Stimulated activated naive CD4-positive, alpha-beta T cell (primary cell): ENCODE results near the gene PTK6.
A peak's percentile ranks its signal among the peaks of the same experiment; 100 is the strongest.

Experiments
- DNase-seq, 6 experiments: peaks; one replicate each; lab custom pipeline; 2025; lab: John Stamatoyannopoulos, UW

The PTK6 gene

DNA sequence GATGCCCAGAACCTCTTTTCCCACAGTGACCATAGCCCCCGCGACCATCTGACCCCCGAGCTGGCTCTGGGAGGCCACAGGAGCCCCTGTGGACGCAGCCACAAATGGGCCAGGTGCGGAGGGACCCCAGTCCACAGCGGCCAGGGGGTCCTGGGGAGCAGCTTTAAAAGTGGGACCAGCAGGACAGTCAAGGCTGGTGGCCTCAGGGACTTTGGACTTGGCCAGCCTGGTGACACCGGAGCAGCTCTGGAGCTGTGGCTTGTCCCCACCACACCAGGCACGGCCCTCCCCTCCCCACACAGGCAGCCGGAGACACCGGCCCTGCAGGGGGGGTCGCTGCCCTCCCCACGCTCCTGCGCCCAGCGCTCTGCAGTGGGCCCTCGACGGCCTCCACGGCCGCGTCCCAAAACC lies 20.3 kb upstream of the PTK6 start:
- no peak for DNase-seq

DNA sequence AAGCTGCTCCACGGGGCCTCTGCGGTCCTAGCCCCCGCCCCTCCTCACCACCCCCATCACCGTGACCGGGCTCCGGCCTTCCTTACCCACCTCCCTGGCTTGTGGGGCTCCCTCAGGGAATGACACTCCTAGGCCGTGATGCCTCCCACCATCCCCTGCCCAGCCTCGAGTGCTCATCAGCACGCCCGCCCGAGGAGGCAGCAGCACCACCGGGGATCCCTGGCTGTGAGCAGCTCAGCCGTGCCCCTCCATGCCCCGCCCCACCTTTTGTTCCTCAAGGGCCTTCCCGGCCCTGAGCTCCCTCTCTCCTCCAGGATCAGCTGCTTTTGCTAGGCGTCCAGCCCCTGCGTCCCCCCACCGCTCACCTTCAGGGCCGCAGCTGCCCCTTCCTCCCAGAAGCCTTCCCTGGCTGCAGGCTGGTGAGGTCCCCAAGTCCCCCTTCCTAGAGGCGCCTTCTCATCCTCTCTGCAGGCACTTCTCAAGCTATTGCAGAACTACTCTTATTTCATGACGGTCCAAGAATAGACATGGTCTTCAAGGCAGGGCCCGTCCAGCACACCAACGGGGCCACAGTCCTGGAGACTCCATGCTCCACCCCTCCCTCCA lies 19.8 kb upstream of the PTK6 start:
- no peak for DNase-seq

DNA sequence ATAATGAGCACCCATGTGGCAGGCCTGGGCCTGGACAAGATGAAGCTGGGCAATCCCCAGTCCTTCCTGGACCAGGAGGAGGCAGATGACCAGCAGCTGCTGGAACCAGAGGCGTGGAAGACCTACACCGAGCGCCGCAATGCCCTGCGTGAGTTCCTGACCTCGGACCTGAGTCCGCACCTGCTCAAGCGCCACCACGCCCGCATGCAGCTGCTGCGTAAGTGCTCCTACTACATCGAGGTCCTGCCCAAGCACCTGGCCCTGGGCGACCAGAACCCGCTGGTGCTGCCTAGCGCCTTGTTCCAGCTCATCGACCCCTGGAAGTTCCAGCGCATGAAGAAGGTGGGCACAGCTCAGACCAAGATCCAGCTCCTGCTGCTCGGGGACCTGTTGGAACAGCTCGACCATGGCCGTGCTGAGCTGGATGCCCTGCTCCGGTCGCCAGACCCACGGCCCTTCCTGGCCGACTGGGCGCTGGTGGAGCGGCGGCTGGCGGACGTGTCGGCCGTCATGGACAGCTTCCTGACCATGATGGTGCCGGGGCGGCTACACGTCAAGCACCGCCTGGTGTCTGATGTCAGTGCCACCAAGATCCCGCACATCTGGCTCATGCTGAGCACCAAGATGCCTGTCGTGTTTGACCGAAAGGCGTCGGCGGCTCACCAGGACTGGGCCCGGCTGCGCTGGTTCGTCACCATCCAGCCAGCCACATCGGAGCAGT lies 18.6 kb upstream of the PTK6 start:
- DNase-seq, result no peak

DNA sequence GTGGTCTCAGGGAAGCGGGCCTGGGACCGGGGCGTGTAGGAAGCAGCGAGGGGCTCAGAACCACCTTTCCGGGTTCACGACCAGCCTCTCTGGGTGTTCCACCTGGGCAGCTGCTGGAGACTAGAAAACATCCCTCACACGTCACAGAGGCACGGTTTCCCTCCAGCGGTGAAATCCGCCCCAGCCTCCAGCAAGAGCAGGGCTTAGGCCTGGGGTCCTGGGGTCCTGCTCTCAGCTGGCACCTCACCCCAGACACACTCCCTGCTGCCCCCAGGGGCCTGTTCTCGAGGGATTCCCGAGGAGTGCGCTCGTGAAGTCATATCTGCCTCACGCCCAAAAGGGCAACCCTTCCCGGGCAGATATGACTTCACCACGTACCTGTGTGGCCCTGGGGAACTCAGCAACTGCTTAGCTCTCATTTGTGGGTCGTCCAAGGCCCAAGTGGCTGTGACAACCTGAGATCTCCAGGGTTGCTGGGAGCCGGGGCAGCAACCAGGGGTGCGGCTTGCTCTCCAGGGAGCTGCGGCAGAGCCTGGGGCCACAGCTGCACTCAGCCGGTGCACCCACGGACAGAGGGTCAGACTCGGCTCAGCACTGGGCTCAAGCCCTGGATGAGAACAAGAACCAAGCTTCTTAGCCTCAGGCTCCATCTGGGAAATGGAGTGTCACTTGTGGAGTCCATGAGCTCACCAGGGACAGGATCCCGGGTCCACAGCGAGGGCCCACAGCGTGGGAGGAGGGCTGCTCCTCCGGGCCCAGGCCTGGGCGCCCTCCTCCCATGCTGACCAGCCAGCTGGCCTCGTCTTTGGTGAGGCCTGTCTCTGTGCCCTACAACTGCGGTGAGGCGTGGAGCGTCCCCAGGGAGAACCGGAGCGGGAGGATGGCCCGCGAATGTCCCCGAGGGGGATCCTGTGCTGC lies 17.4 kb upstream of the PTK6 start:
- DNase-seq, result peak in 2 of 6 experiments; percentile 37 to 42

DNA sequence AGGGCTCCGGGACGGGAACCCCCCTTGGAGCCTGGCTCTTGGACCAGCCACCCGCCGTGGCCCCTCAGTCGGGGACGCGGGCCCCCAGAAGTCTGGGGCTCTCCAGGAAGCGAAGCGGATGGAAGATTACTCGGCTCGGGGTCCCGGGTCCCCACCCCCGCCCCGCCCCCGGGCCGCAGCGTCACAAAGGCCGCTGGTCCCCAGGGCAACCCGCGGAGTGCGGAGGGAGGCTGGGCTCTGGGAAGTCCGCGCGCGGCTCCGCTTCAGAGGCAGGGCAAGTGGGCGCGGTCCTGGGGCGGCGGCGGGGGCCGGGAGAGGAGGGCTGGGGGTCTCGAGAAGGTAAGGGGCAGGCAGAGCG lies 16.7 kb upstream of the PTK6 start, which contains the start of gene FNDC11:
TSS of gene FNDC11 (plus strand) at position 227 of the 358 bp plus-strand sequence. CDS start 1,505 bp downstream, outside the sequence.
- DNase-seq, result peak in 4 of 6 experiments; percentile 36 to 65 (median 52)

DNA sequence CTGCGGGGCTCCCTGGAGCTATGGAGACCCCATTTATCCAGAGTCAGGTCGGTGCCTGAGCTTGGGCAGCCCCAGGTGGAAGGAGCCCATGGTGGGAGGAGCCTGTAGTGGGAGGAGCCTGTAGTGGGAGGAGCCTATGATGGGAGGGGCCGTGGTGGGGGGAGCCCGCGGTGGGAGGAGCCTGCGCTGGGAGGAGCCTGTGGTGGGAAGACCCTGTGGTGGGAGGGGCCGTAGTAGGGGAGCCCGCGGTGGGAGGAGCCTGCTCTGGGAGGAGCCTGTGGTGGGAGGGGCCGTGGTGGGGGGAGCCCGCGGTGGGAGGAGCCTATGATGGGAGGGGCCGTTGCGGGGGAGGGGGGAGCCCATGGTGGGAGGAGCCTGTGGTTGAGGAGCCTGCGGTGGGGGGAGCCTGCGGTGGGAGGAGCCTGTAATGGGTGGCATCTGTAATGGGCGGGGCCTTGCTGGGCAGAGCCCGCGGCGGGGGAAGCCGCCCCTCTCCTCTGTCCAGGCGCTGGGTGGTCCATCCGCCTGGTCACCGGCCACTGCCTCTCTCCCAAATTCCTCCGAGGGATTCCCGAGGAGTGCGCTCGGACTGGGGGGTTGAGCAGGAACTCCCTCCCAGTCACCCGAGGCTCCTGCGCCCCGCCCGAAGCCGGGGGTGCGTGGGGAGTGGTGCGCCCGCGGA lies 16.2 kb upstream of the PTK6 start:
- DNase-seq, result peak; percentile 80 to 98 (median 93)

DNA sequence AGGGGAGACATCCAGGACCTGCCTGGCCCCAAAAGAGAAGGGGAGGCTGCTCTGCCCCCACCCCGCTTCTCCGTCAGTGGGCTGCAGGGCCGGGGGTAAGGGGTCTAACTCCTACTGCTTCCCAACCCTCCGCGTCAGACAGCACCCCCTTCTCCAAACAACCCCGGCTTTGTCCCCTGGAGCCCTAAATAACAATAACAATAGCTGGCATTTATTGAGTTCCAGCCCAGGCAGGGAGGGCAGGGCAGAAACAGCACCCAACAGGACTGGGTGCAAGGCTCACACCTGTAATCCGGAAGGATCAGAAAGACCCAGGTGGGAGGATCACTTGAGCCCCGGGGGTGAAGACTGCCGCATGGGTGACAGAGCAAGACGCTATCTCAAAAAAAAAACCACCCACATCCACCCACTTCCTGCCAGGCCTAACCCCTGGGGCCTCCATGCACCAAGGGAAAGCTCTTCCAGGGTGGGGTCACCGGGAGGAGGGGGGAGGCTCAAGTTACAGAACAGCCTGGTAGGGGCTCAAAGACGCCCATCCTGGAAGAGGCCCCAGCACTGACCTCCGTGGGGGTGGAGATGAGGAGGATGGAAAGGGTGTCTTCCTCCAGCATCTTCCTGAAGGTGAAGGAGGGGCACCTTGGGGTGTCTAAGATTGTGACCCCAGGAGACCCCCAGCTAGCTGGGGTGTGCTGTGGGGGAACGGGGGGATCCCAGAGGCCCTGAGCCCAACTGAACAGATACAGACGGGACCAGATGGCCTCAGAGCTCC lies 15.5 kb upstream of the PTK6 start:
- DNase-seq, result peak in 5 of 6 experiments; percentile 36 to 92 (median 76)

DNA sequence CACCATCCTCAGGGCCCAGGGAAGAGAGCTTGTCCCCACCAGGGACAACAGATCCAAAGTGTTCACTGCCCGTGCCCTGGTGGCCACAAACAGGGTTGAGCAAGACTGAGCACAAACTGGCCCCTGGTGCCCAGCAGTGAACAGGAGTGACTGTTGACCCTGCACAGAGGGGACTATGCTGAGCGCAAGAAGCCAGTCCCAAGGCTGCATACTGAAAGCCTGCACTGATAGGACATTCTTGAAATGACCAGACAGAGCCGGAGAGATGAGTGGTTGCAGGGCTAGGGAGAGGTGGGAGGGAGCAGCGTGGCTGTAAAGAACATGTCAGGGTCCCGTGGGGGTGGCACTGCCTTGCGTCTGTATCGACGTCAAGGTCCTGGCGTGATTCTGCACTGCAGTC lies 13.9 kb upstream of the PTK6 start:
- DNase-seq, result no peak

DNA sequence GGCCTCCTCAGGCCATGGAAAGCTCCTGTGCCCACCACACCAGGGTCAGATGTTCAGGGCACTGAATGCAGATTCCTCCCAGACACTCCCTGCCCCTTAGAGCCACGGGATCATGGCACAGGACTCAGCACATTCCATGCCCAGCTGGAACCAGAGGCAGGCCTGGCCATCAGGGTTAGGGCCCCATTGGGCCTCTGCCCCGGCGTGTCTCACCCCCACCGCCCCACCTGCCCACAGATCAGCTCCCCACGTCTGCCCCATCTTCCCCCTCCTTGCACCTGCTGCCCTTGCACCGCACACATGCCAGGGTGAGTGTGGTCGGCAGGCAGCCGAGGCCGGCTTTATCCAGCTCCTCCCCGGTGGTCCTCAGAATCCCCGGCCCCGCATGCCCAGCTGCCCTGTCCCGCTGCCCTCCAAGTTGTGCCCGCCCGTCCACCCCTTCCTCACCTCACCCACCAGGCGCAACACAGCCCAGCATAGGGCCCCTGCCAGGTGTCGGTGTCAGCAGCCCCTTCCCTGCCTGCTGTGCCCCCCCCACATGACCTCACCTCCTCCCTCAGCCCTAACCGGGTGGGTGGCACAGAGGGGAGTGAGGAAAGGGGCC lies 12.6 kb upstream of the PTK6 start:
- DNase-seq, result no peak

DNA sequence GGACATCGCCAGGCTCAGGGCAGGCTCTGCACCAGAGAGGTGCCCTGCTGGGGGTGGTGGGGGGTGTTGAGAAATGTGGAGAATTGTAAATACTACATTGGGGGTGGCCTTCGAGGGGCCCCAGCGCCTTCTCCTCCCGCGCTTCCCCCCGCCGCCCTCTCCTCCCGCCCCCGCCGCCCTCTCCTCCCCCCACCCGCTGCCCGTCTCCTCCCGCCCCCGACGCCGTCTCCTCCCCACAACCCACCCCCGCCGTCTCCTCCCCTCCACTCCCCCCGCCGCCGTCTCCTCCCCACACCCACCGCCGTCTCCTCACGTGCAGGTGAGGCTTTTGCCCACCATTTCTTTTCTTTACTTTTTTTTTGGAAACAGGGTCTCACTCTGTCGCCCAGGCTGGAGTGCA lies 11.8 kb upstream of the PTK6 start:
- no peak for DNase-seq

DNA sequence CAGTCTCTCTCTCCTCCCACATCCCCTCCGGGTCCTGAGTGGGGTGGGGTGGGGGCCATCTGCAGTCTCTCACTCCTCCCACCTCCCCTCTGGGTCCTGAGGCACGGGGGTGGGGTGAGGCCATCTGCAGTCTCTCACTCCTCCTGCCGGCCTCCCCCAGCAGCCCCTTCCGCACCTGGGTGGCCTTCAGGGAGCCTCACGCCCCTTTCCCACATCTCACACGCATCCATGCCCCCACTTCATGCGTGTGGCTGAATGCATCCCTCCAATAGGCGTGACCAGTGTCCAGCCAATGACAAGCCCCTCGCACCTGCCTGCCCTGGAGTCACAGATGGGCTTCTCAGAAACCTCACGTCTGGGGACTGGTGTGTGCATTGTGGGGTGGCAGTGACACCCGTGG lies 11.4 kb upstream of the PTK6 start:
- no peak for DNase-seq

DNA sequence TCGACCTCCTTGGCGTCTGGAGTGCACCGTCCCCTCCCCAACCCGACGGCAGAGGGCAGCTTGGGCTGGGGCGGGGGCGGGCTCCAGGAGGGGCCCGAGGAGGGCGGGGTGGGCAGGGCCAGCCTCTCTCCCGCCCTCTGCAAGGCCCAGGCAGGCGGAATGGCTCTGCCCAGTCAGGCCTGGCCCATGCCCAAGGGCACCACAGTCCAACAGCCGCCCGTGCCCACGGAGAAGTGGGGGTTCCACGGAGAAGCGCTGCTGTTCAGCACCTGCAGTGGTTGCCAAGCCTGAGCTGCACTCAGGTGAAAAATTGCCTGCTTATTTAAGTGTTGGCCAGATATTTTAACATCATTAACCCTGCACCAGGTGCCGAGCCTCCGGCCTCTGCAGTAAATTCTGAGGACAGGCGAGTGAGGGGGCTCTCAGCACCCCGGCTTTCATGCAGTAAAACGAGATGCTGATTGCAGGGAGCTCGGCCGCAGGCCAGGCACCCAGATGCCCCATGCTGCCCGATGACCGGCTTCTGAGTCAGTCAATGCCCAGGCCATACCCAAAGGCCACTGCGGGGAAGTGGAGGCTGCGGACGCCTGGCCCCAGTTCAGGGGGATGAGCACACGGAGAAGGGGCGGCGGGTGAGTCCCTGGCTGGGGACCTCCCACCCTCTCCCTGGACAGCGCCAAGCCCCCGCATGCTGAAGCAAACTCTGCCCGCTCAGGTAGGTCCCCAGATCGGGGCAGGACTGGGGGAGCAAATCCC lies 10.7 kb upstream of the PTK6 start, which contains the start of gene SRMS:
TSS of gene SRMS (minus strand) at position 25 of the 756 bp plus-strand sequence. CDS start 286 bp downstream, outside the sequence.
- DNase-seq, result no peak

DNA sequence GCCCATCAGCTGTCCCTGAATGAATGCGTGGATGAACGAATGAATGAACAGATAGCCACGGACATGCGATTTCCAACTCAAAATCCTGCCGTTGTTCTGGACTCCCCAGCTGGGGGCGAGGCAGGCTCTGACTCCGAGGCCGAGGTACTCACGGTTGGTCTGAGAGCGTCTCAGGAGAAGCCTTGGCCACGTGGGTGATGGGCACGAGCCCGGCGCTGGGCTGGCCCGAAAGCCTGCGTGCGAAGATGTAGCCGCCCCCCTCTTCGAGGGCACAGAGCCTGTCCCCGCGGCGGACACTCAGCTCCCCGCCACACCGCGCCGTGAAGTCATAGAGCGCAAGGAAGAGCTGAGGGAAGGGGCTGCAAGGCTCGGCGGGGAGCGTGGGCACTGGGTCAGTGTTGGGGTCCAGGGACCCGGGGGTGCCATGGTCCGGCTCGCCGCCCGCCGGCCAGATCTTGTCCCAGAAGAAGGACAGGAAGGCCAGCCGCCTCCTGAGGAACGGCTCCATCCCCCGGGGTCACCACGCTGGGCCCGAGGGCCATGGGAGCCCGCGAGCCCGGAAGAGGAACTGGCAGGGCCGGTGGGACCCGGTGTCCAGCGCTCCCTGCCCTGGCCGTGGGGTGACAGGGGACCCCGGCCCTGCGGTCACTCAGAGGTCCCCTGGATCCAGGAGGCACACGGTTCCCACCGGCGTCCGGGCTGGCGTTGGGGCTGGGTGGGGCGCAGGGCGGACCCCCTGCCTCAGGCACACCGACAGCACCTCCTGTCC lies 10.0 kb upstream of the PTK6 start:
- no peak for DNase-seq

DNA sequence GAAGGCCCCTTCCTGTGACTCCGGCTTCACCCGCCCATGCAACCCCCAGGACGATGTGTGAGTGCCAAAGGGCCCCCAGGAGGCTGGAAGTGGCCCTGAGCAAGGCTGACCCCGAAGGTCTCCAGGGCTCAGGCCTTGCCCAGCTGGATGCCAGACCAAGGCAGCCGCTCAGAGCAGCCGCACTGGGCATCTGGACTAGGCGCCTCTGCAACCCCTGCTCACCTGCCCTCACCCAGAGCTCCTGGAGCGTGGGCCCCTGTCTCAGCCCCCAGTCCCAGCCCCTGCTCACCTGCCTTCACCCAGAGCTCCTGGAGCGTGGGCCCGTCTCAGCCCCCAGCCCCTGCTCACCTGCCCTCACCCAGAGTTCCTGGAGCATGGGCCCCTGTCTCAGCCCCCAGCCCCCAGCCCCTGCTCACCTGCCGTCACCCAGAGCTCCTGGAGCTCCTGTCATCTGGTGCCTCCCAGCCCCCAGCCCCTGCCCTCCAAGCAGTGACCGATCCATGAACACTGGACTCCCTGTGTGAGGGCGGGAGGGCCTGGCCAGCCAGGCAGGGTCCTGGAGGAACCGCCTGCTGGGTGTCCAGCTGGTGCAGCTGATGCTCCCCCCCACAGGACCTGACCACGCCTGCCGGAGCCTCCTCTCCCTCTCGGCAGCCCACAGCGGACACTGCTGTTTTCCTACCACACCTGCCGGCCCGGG lies 9.2 kb upstream of the PTK6 start:
- DNase-seq, result no peak

DNA sequence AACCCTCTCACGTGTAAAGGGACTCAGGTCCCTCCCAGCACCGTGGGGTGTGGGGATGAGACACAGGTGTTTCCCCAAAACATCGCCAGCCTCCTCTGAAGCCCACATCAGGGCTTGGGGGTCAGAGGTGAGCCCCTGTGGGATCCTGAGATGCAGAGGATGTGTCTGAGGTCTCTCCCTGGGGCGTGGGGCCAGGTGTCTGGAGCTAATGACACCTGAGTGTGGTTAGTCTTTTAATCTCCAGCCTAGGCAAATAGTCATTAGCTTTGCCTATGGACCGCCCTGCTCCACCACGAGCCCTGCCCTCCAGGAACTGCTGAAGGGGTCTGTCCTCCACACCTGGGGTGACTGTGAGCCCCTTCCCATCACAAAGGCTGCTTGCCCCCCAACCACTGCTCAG lies 8.6 kb upstream of the PTK6 start:
- no peak for DNase-seq

DNA sequence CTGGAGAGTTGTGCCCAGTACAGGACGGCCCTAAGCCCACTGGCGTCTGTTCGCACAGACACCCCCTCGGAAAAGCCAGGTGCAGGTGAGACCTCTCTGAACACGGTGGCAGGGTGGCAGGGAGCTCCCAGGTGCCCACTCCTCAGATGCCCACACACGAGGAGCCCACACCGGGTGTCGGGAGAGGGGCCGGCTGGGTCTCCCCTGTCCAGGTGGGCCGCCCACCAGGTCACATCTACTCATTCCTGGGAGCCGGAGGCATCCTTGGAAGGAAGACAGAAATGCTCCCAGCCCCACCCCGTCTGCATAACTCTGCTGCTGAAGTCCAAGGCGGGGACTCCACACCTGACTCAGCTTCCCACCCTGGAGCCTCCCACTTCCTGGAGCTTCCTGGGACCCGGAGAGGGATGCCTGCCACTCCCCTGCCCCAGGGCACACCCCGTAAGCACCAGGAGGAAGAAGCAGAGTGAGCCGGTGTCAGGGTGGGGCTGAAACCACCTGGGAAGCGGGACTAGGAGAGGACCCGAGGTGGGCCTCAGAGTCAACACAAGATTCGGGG lies 7.9 kb upstream of the PTK6 start:
- no peak for DNase-seq

DNA sequence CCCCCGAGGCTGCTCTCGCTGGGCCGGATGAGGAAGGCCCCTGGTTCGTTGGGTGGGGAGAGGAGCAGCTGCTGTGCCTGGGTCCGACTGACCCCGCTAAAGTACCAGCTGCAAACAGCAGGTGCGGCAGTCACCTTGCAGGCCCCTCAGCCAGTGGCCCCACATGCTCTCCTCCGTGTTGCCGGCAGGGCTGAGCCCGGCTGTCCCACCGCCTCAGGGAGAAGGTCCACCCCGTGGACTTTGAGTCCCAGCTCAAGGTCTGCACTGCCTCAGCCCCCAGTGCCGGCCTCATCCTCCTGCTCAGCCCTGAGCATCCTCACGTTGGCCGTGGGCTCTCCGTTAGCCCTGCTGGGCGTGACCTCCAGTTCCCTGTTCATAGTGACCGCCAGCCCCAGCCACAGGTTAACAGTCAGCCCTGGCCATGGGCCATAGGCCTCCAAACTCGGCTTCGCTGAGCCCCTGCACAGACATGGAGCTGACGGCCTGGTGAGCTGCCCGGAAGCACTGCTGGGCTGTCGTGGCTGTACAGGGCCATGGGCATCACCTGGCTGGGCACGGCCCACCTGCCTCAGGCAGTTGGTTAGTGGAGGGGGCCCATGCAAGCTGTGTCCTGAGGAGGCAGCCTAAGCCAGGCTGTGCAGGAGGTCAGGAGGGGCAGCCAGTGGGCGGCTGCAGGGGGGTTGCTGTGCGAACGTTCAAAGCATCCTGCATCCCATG lies 7.2 kb upstream of the PTK6 start:
- no peak for DNase-seq

DNA sequence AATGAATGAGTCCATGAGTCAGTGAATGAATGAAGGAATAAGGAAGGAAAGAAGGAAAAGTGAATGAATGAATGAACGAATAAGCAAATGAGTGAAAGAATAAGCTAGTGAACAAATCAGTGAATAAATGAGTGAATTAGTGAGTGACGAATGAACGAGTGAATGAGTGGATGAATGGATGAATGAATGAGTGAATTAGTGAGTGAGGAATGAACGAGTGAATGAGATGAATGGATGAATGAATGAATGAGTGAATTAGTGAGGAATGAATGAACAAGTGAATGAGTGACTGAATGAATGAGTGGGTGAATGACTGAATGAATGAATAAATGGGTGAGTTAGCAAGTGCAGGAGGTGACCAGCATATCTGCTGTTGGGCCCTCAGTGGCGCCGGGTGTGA lies 6.6 kb upstream of the PTK6 start:
- no peak for DNase-seq
